Nephron (organoid): ENCODE data around the gene DLL3.

Experiments used
- H3K27ac Mint-ChIP-seq, 3 experiments: 2 replicates each; pipeline ENCODE4 v1.8.0; 2020; ENCODE audit warnings: mixed read lengths in 3 of 3, mild to moderate bottlenecking in 2 of 3, moderate library complexity in 1 of 3
- H3K27me3 Mint-ChIP-seq: 2 replicates; pipeline ENCODE4 v1.8.0; 2021; ENCODE audit warnings: low read depth, mild to moderate bottlenecking, moderate library complexity, mixed read lengths
- H3K36me3 Mint-ChIP-seq: 2 replicates; pipeline ENCODE4 v1.8.0; 2020; ENCODE audit warnings: low read depth, mixed read lengths
- H3K4me1 Mint-ChIP-seq: 2 replicates; pipeline ENCODE4 v1.8.0; 2020; ENCODE audit warnings: mixed read lengths
- H3K4me3 Mint-ChIP-seq, 3 experiments: 2 replicates each; pipeline ENCODE4 v1.8.0; 2020; ENCODE audit warnings: mild to moderate bottlenecking in 3 of 3, mixed read lengths in 3 of 3, moderate library complexity in 2 of 3
- H3K9me3 Mint-ChIP-seq: 2 replicates; pipeline ENCODE4 v1.8.0; 2020; ENCODE audit warnings: mixed read lengths
- CTCF ChIP-seq, 3 experiments: fragments of 200-600 bp; sonication (generic); IDR thresholded peaks; one replicate each; pipeline ENCODE4 v1.5.0; 2021; ENCODE audit warnings: antibody characterized with exemption in 3 of 3; ENCODE audit not compliant: unreplicated experiment in 3 of 3

Gene DLL3

GRCh38 chr19:39553082-39553652, 54.4 kb downstream of the DLL3 start:
- no peaks in the 10 kb centered on the region for H3K9me3 Mint-ChIP-seq
- no peak overlapping the region for H3K4me3 Mint-ChIP-seq
- no peak overlapping the region for H3K27ac Mint-ChIP-seq
- TF ChIP-seq CTCF (IDR thresholded peaks at IDR 0.05; ENCODE audit: unreplicated experiment in 3 of 3), result no peak
- no peaks in the 10 kb centered on the region for H3K4me1 Mint-ChIP-seq
- H3K36me3 Mint-ChIP-seq, result no peaks in the 10 kb centered on the region
- H3K27me3 Mint-ChIP-seq, result peaks cover 23% of the 10 kb centered on the region

GRCh38 chr19:39554701-39555311, 56.1 kb downstream of the DLL3 start:
- TF ChIP-seq CTCF (IDR thresholded peaks at IDR 0.05; ENCODE audit: unreplicated experiment in 3 of 3), result no peak

GRCh38 chr19:39555883-39556282, 57.1 kb downstream of the DLL3 start:
- Mint-ChIP-seq H3K36me3 (no peaks in the 10 kb centered on the region), H3K27ac (no peak overlapping the region), H3K4me1 (no peaks in the 10 kb centered on the region), H3K27me3 (peaks cover 32% of the 10 kb centered on the region), H3K4me3 (no peak overlapping the region), H3K9me3 (no peaks in the 10 kb centered on the region)
- no peak for TF ChIP-seq CTCF (IDR thresholded peaks at IDR 0.05; ENCODE audit: unreplicated experiment in 3 of 3)

More at GRCh38 chr19:39554701-39555311, 56.1 kb downstream of the DLL3 start:
- Mint-ChIP-seq H3K36me3 (no peaks in the 10 kb centered on the region), H3K27me3 (peaks cover 28% of the 10 kb centered on the region), H3K4me1 (no peaks in the 10 kb centered on the region), H3K4me3 (no peak overlapping the region), H3K9me3 (no peaks in the 10 kb centered on the region), H3K27ac (no peak overlapping the region)
